ENCODE data around the gene ENDOD1. TPM values are rescaled to one million over a fixed set of nuclear protein-coding genes. Genes with fewer than 3 reads are reported as not detected.

The ENDOD1 gene
- total RNA-seq, 1 donor from 2014 or later: 71.1 TPM

DNA sequence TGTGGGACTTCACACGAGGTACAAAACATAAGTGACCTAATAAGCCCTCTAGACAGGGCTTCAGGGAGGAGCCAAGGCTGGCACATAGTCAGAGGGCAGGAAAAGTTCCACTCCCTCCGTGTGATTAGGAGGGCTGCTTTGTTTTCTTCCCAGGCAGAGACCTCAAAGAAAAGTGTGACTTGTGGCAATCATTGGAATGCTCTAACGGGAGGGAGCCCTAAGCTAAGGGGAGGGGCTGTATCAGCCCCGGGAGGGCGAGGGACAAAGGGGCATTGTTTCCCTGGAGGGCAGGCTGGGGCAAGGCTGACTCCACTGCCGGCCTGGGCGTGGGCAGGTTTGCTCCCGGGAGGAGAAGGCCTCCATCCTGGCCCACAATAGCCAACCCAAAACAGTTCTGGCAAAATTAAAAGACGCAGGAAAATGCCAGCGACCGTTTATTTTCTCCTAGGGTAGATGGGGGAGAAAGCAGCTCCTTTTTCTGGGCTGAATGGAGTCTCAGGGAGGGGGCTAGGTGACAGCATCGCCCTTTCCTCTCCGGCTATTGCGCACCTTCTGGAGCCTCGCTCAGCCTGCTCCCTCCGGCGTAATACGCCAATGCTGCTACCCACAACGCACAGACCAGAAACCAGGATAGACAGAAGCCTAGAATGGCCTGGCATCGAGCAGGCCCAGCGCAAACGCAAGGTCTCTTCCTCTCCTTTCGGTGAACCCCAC lies 60.2 kb downstream of the ENDOD1 start:
- H3K27ac Mint-ChIP-seq (ENCODE audit: unreplicated experiment): peak overlapping the region; percentile 88
- H3K4me3 Mint-ChIP-seq (ENCODE audit: unreplicated experiment): peak overlapping the region; percentile 73
- no peaks in the 10 kb centered on the region for H3K9me3 Mint-ChIP-seq (ENCODE audit: low read depth)
- H3K36me3 Mint-ChIP-seq (ENCODE audit: low read depth): no peaks in the 10 kb centered on the region
- H3K4me1 Mint-ChIP-seq (ENCODE audit: low read depth): peaks cover 61% of the 10 kb centered on the region
- no peaks in the 10 kb centered on the region for H3K27me3 Mint-ChIP-seq (ENCODE audit: low read depth)
- DNase-seq (ENCODE audit: low spot score): no peak
- TF ChIP-seq CTCF (IDR thresholded peaks at IDR 0.05): no peak

DNA sequence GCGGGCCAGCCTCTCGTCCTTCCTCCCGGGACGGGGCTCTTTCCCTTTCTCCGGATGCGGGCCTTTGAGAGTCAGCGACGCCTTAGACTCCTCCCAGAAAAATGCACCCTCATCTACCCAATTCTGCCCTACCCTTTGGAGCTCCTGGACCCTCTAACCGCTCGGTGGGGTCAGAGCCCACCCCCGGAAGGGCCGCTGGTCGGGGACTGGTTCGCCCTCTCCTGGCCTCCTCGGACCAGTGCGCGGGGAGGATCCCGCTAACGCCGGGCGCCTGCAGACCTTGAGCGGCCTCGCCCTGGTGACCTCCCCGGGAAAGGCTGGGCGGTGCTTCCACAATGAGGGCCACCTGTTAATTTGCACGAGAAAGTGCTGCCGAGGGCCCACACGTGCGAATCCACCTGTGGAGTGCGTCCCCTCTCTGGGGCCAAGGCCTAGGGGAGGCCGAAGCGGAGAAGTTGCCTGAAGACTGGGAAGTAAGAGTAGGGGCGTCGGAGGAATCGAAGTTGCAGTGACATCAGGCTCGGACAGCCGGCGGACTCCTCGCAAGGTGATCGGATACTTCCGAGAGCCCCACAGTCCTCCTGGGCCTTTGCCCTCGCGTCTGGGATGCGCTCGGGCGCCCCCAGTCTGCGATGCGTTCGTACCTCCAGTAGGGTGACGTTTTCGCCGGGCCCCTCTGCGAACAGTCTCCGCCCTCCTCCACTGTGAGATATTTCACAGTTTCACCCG lies 61.5 kb downstream of the ENDOD1 start:
- Mint-ChIP-seq H3K4me3 (ENCODE audit: unreplicated experiment) (peak overlapping the region; percentile 73), H3K27ac (ENCODE audit: unreplicated experiment) (peak overlapping the region; percentile 88), H3K36me3 (ENCODE audit: low read depth) (no peaks in the 10 kb centered on the region), H3K4me1 (ENCODE audit: low read depth) (peaks cover 62% of the 10 kb centered on the region), H3K27me3 (ENCODE audit: low read depth) (no peaks in the 10 kb centered on the region), H3K9me3 (ENCODE audit: low read depth) (no peaks in the 10 kb centered on the region)
- TF ChIP-seq CTCF (IDR thresholded peaks at IDR 0.05): peak; percentile 85
- peak; percentile 95 for DNase-seq (ENCODE audit: low spot score)

GRCh38 chr11:95152876-95153856 lies 63.5 kb downstream of the ENDOD1 start:
- H3K36me3 Mint-ChIP-seq (ENCODE audit: low read depth): no peaks in the 10 kb centered on the region
- DNase-seq (ENCODE audit: low spot score): no peak
- H3K27me3 Mint-ChIP-seq (ENCODE audit: low read depth): no peaks in the 10 kb centered on the region
- no peaks in the 10 kb centered on the region for H3K9me3 Mint-ChIP-seq (ENCODE audit: low read depth)
- H3K27ac Mint-ChIP-seq (ENCODE audit: unreplicated experiment): peak overlapping the region; percentile 1
- peaks cover 66% of the 10 kb centered on the region for H3K4me1 Mint-ChIP-seq (ENCODE audit: low read depth)
- H3K4me3 Mint-ChIP-seq (ENCODE audit: unreplicated experiment): no peak overlapping the region
- TF ChIP-seq CTCF (IDR thresholded peaks at IDR 0.05): no peak

- Mint-ChIP-seq H3K27ac (ENCODE audit: unreplicated experiment) (no peak overlapping the region), H3K4me3 (ENCODE audit: unreplicated experiment) (no peak overlapping the region), H3K27me3 (ENCODE audit: low read depth) (no peaks in the 10 kb centered on the region), H3K9me3 (ENCODE audit: low read depth) (no peaks in the 10 kb centered on the region), H3K36me3 (ENCODE audit: low read depth) (no peaks in the 10 kb centered on the region), H3K4me1 (ENCODE audit: low read depth) (peaks cover 61% of the 10 kb centered on the region)
- TF ChIP-seq CTCF (IDR thresholded peaks at IDR 0.05): no peak
- no peak for DNase-seq (ENCODE audit: low spot score)
These were observed 64.2 kb downstream of the ENDOD1 start for GRCh38 chr11:95153857-95154246.

GRCh38 chr11:95154514-95154913 lies 64.9 kb downstream of the ENDOD1 start:
- peak; percentile 81 for TF ChIP-seq CTCF (IDR thresholded peaks at IDR 0.05)
- Mint-ChIP-seq H3K4me1 (ENCODE audit: low read depth) (peaks cover 54% of the 10 kb centered on the region), H3K27me3 (ENCODE audit: low read depth) (no peaks in the 10 kb centered on the region), H3K27ac (ENCODE audit: unreplicated experiment) (no peak overlapping the region), H3K9me3 (ENCODE audit: low read depth) (no peaks in the 10 kb centered on the region), H3K4me3 (ENCODE audit: unreplicated experiment) (no peak overlapping the region), H3K36me3 (ENCODE audit: low read depth) (no peaks in the 10 kb centered on the region)
- DNase-seq (ENCODE audit: low spot score): no peak

All from chondrocyte (in vitro differentiated cells).